ENCODE measurements around the gene CLCN5.

Gene CLCN5

DNA sequence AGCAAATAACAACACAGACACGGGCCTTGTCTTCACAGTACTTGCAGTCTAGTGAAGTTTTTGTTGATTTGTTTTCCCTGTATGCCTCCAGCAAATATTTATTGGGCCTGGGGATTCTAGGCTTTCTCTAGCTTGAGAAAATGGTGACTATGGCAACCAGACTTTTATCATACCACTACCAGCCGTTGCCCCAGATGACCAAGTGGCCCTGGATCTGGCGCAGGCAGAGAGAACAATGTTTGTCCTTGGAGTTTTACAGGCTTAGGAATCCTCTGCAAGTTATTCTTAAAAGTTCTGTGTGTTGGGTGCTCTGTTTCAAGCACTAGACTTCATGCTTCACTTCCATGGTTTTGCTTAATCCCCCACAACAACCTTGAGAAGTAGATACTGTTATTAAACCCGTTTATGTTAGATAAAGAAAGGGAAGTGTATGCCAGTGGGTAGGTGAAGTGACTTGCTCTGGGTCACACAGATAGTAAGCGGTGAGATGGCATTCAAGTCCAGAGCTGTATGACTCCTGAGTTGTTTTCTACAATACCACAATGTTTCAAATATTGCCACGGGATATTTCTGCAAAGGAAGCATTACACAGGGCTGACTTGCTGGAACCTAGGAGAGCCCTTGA is 183.8 kb downstream of the CLCN5 start:
- TF ChIP-seq TCF12 (IDR thresholded peaks at IDR 0.05; ENCODE audit: low read depth) = no peak
- TF ChIP-seq, protein P1, sequence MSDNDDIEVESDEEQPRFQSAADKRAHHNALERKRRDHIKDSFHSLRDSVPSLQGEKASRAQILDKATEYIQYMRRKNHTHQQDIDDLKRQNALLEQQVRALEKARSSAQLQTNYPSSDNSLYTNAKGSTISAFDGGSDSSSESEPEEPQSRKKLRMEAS (IDR thresholded peaks at IDR 0.05) = no peak
- no peak for TF ChIP-seq TEAD4 (IDR thresholded peaks at IDR 0.05)

DNA sequence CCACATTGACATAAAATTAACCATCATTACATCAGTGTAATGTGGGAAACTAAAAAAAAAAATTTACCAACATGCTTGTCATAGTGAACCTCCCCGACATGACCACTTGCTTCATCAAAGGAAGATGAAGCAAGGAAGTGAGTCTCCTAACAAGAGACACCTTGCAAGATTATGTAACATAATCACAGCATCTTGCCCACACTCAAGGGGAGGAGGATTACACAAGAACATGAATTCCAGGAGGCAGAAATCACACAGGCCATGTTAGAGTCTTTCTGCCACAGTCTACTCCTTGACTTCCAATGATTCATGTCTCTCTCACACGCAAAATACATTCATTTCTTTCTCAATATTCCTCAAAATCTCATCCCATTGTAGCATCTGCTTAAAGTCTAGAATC is 185.1 kb downstream of the CLCN5 start:
- TF ChIP-seq, protein P2, sequence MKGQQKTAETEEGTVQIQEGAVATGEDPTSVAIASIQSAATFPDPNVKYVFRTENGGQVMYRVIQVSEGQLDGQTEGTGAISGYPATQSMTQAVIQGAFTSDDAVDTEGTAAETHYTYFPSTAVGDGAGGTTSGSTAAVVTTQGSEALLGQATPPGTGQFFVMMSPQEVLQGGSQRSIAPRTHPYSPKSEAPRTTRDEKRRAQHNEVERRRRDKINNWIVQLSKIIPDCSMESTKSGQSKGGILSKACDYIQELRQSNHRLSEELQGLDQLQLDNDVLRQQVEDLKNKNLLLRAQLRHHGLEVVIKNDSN (IDR thresholded peaks at IDR 0.05) = no peak
- TF ChIP-seq CREB1 (IDR thresholded peaks at IDR 0.05; ENCODE audit: low read depth) (no peak), YY1 (IDR thresholded peaks at IDR 0.05; ENCODE audit: low read depth) (no peak), RAD21 (IDR thresholded peaks at IDR 0.05; ENCODE audit: low read depth) (no peak), TAF1 (IDR thresholded peaks at IDR 0.05; ENCODE audit: low read depth) (no peak), ZBTB7A (IDR thresholded peaks at IDR 0.05; ENCODE audit: low read depth) (no peak)

DNA sequence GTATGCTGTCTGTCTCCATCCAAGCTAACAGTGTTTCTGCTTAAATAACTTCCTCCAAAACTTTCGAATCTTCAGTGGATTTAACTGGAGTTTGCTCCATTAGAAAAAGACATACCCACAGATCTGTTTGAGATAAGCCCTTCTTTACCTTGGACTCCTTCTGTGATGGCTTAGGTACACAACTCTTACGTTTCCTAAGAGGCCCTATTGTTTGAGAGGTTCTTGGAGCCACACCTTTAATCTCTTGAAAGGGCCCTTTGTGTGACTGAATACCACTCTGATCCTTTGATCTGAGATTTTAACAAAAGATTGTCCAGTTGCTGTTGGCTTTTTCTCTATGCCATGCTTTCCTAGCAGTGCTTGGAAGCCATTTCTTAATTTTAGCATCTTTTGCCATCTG is 185.9 kb downstream of the CLCN5 start:
- no peak for TF ChIP-seq NFIC (IDR thresholded peaks at IDR 0.05)
- TF ChIP-seq YY1 (IDR thresholded peaks at IDR 0.05; ENCODE audit: low read depth) = no peak
- no peak for TF ChIP-seq EP300 (IDR thresholded peaks at IDR 0.05; ENCODE audit: borderline replicate concordance)
- TF ChIP-seq CREB1 (IDR thresholded peaks at IDR 0.05; ENCODE audit: low read depth) = no peak
- TF ChIP-seq TAF1 (IDR thresholded peaks at IDR 0.05; ENCODE audit: low read depth) = no peak
- no peak for TF ChIP-seq ZBTB7A (IDR thresholded peaks at IDR 0.05; ENCODE audit: low read depth)
- TF ChIP-seq EGR1 (IDR thresholded peaks at IDR 0.05) = no peak
- TF ChIP-seq TEAD4 (IDR thresholded peaks at IDR 0.05) = no peak
- TF ChIP-seq, protein P1 (IDR thresholded peaks at IDR 0.05) = no peak
- TF ChIP-seq, protein P3, sequence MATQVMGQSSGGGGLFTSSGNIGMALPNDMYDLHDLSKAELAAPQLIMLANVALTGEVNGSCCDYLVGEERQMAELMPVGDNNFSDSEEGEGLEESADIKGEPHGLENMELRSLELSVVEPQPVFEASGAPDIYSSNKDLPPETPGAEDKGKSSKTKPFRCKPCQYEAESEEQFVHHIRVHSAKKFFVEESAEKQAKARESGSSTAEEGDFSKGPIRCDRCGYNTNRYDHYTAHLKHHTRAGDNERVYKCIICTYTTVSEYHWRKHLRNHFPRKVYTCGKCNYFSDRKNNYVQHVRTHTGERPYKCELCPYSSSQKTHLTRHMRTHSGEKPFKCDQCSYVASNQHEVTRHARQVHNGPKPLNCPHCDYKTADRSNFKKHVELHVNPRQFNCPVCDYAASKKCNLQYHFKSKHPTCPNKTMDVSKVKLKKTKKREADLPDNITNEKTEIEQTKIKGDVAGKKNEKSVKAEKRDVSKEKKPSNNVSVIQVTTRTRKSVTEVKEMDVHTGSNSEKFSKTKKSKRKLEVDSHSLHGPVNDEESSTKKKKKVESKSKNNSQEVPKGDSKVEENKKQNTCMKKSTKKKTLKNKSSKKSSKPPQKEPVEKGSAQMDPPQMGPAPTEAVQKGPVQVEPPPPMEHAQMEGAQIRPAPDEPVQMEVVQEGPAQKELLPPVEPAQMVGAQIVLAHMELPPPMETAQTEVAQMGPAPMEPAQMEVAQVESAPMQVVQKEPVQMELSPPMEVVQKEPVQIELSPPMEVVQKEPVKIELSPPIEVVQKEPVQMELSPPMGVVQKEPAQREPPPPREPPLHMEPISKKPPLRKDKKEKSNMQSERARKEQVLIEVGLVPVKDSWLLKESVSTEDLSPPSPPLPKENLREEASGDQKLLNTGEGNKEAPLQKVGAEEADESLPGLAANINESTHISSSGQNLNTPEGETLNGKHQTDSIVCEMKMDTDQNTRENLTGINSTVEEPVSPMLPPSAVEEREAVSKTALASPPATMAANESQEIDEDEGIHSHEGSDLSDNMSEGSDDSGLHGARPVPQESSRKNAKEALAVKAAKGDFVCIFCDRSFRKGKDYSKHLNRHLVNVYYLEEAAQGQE (IDR thresholded peaks at IDR 0.05; ENCODE audit: low read depth) = no peak
- no peak for TF ChIP-seq CEBPB (IDR thresholded peaks at IDR 0.05)
- no peak for TF ChIP-seq TCF12 (IDR thresholded peaks at IDR 0.05; ENCODE audit: low read depth)
- TF ChIP-seq FOXM1 (IDR thresholded peaks at IDR 0.05; ENCODE audit: borderline replicate concordance, low read depth) = no peak

DNA sequence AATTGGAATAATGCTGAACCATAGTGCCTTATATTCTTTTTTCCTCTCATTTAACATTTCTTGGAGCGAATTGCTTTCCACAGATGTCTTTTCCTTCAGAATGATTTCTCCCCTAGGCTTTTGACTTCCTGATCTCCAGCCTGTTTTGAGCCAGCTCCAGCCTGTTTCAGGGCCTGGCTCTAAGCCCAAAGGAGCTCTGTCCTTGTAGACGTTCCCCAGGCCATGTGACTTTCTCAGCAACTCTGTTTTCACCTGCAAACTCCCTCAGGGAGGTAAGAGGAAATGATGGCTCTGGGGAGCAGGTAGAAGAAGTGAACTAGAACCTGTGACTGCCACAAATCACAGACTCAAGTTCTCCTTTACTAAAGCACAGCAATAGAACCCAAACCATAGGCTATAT is 189.3 kb downstream of the CLCN5 start:
- TF ChIP-seq TAF1 (IDR thresholded peaks at IDR 0.05; ENCODE audit: low read depth) (no peak), EP300 (IDR thresholded peaks at IDR 0.05; ENCODE audit: borderline replicate concordance) (no peak), YY1 (IDR thresholded peaks at IDR 0.05; ENCODE audit: low read depth) (no peak), ZBTB7A (IDR thresholded peaks at IDR 0.05; ENCODE audit: low read depth) (no peak), CEBPB (IDR thresholded peaks at IDR 0.05) (no peak), TCF12 (IDR thresholded peaks at IDR 0.05; ENCODE audit: low read depth) (no peak), NFIC (IDR thresholded peaks at IDR 0.05) (no peak), FOXM1 (IDR thresholded peaks at IDR 0.05; ENCODE audit: borderline replicate concordance, low read depth) (no peak)
- TF ChIP-seq, protein P2 (IDR thresholded peaks at IDR 0.05) = no peak
- TF ChIP-seq, protein P1 (IDR thresholded peaks at IDR 0.05) = no peak
- TF ChIP-seq, protein P3 (IDR thresholded peaks at IDR 0.05; ENCODE audit: low read depth) = no peak

DNA sequence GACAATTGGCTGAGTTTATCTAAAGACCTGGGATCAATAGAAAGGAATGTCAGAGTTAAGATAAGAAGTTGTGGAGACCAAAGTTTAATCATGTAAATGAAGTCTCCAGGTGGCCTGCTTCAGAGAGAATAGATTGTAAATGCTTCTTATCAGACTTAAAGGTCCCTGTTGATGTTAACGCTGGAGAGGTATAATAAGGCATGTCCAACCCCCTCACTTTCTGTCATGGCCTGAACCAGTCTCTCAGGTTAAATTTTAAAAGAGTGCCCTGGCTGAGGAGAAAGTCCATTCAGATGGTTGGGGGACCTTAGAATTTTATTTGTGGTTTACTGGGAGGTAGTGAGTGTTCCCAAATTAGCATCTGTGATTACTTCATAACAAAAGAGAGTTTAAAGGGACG is 191.7 kb downstream of the CLCN5 start:
- no peak for TF ChIP-seq CREB1 (IDR thresholded peaks at IDR 0.05; ENCODE audit: low read depth)
- TF ChIP-seq, protein P2 (IDR thresholded peaks at IDR 0.05) = no peak
- TF ChIP-seq, protein P3 (IDR thresholded peaks at IDR 0.05; ENCODE audit: low read depth) = no peak
- TF ChIP-seq NFIC (IDR thresholded peaks at IDR 0.05) = no peak
- TF ChIP-seq EGR1 (IDR thresholded peaks at IDR 0.05) = no peak
- TF ChIP-seq ZBTB7A (IDR thresholded peaks at IDR 0.05; ENCODE audit: low read depth) = no peak
- TF ChIP-seq, protein P1 (IDR thresholded peaks at IDR 0.05) = no peak
